K562 (cell line): Measurements from ENCODE around the gene MYLK2. TPM values are rescaled to one million over a fixed set of nuclear protein-coding genes. Genes with fewer than 3 reads are reported as not detected.

ENCODE experiments used
- ATAC-seq: fragments of 200-7000 bp; cut with Tn5 transposase; 3 replicates; pipeline ENCODE4 v1.9.1; 2020; ENCODE audit warnings: moderate library complexity
- BruUV-seq: library from RNA; stranded (reverse); fragments of 400-500 nt; replicated peaks from 2 replicates; lab custom pipeline; 2021; lab: Mats Ljungman, UMichigan
- CTCF ChIA-PET: fragments of 300-600 bp; formaldehyde crosslinking; extraction: SDS; loops from one replicate; lab custom pipeline; 2021; ENCODE audit warnings: low intra/inter-chr PET ratio; lab: Yijun Ruan, JAX
- POLR2A ChIA-PET: fragments of 300-600, 350-650 bp; sonication (Branson Sonifier 250); formaldehyde crosslinking; extraction: SDS; loops from one replicate; lab custom pipeline; 2021; ENCODE audit warnings: antibody characterized with exemption, inconsistent platforms; lab: Yijun Ruan, JAX
- DNase-seq, 4 experiments: peaks; one replicate each; pipeline versions ENCODE4 v3.0.0 to v3.0.0-alpha.2; 2011 to 2018; ENCODE audit warnings: low spot score in 3 of 4, mixed read lengths in 3 of 4; ENCODE audit errors: extremely low read depth in 1 of 4
- FAIRE-seq: peaks from 2 replicates; lab custom pipeline; 2011; peaks lifted over from hg19 to GRCh38; lab: Jason Lieb, UNC
- H2AFZ ChIP-seq: 2 replicates; pipeline ENCODE4 v1.6.0; 2011; ENCODE audit warnings: low read depth, low read length, control low read depth, inconsistent platforms
- H3K27ac ChIP-seq: fragments of 200-600 bp; 3 replicates; pipeline ENCODE4 v1.8.0; 2011; ENCODE audit warnings: low read depth, mild to moderate bottlenecking, control low read depth, inconsistent platforms, low read length, moderate library complexity, mixed read lengths; ENCODE audit errors: extremely low read depth
- H3K27me3 ChIP-seq, 2 experiments: fragments of 300-600 bp in 1 of 2; 2 replicates in 1 of 2; 3 replicates in 1 of 2; pipeline versions ENCODE4 v1.6.0 to v1.8.0; 2011; ENCODE audit warnings: inconsistent platforms in 2 of 2, low read length in 2 of 2, mild to moderate bottlenecking in 1 of 2, mixed read lengths in 1 of 2, moderate library complexity in 1 of 2; ENCODE audit not compliant: control insufficient read depth in 2 of 2, insufficient read depth in 2 of 2
- H3K36me3 ChIP-seq: fragments of 300-600 bp; 3 replicates; pipeline ENCODE4 v1.8.0; 2011; ENCODE audit warnings: mild to moderate bottlenecking, low read length, inconsistent platforms; ENCODE audit not compliant: control insufficient read depth, insufficient read depth
- H3K4me1 ChIP-seq, 2 experiments: fragments of 200-600 bp in 1 of 2; replicated peaks in 1 of 2; 2 replicates in 1 of 2; 3 replicates in 1 of 2; pipeline versions ENCODE4 v1.5.1 to v1.8.0; 2011; ENCODE audit warnings: inconsistent platforms in 2 of 2, low read length in 2 of 2, mild to moderate bottlenecking in 1 of 2, mixed read lengths in 1 of 2, moderate library complexity in 1 of 2; ENCODE audit not compliant: control insufficient read depth in 2 of 2, insufficient read depth in 2 of 2
- H3K4me2 ChIP-seq: 2 replicates; pipeline ENCODE4 v1.6.1; 2011; ENCODE audit warnings: low read length, control low read depth, inconsistent platforms, mixed read lengths; ENCODE audit not compliant: insufficient read depth
- H3K4me3 ChIP-seq: fragments of 200-600 bp; sonication (generic), shearing (Covaris generic); 2 replicates; pipeline ENCODE4 v1.5.1; 2016; ENCODE audit warnings: control low read depth, inconsistent platforms
- H3K79me2 ChIP-seq: fragments of 200-600 bp; 3 replicates; pipeline ENCODE4 v1.8.0; 2011; ENCODE audit warnings: low read length, inconsistent platforms; ENCODE audit not compliant: control insufficient read depth, insufficient read depth
- H3K9ac ChIP-seq, 2 experiments: 2 replicates each; pipeline versions ENCODE4 v1.6.0 to v1.6.1; 2011; ENCODE audit warnings: low read depth in 2 of 2, low read length in 2 of 2, control low read depth in 1 of 2, inconsistent platforms in 1 of 2, mild to moderate bottlenecking in 1 of 2, mixed read lengths in 1 of 2; ENCODE audit not compliant: insufficient read depth in 1 of 2
- H3K9me1 ChIP-seq: one replicate; pipeline ENCODE4 v1.6.0; 2011; ENCODE audit warnings: inconsistent platforms, mild to moderate bottlenecking, low read length, moderate library complexity; ENCODE audit not compliant: control insufficient read depth, insufficient read depth
- H3K9me3 ChIP-seq: replicated peaks from 2 replicates; pipeline ENCODE4 v1.5.1; 2011; ENCODE audit warnings: low read depth, low read length, inconsistent platforms; ENCODE audit not compliant: control insufficient read depth, insufficient read depth
- H4K20me1 ChIP-seq: replicated peaks from 2 replicates; pipeline ENCODE4 v1.6.1; 2011; ENCODE audit warnings: low read length, inconsistent platforms, mixed read lengths; ENCODE audit not compliant: control insufficient read depth, insufficient read depth
- DNMT1 ChIP-seq: fragments of 450-650 bp; IDR thresholded peaks from 2 replicates; pipeline ENCODE4 v1.6.1; 2016; ENCODE audit warnings: antibody characterized with exemption, mild to moderate bottlenecking
- MYC ChIP-seq, 2 experiments: fragments of 250-450 bp in 1 of 2; sonication (Bioruptor Pico) in 1 of 2; IDR thresholded peaks; 2 replicates each; pipeline versions ENCODE4 v1.5.1 to v1.6.1; 2012 to 2021; ENCODE audit warnings: low read depth in 2 of 2, borderline replicate concordance in 1 of 2, improper control_type of control experiment in 1 of 2, low read length in 1 of 2, mild to moderate bottlenecking in 1 of 2, moderate library complexity in 1 of 2
- NFIC ChIP-seq: fragments of 450-650 bp; IDR thresholded peaks from 2 replicates; pipeline ENCODE4 v1.6.1; 2017; ENCODE audit warnings: mild to moderate bottlenecking, inconsistent platforms
- OTX1 ChIP-seq: fragments of 450-650 bp; formaldehyde crosslinking; IDR thresholded peaks from 2 replicates; pipeline ENCODE4 v1.4.0; 2022; ENCODE audit warnings: mild to moderate bottlenecking
- PHF20 ChIP-seq: fragments of 450-650 bp; IDR thresholded peaks from 2 replicates; pipeline ENCODE4 v1.6.1; 2018; ENCODE audit not compliant: partially characterized antibody
- POLR2AphosphoS2 ChIP-seq: IDR thresholded peaks from 2 replicates; pipeline ENCODE4 v1.6.1; 2012; ENCODE audit warnings: low read length, improper control_type of control experiment
- PURB ChIP-seq: sonication (generic); formaldehyde crosslinking; IDR thresholded peaks from 2 replicates; pipeline ENCODE4 v1.9.0; 2021; ENCODE audit warnings: low read depth, mild to moderate bottlenecking, missing genetic modification reagents
- RB1 ChIP-seq: fragments of 450-650 bp; IDR thresholded peaks from 2 replicates; pipeline ENCODE4 v1.6.1; 2017; ENCODE audit warnings: low read depth, mild to moderate bottlenecking
- SMAD2 ChIP-seq: fragments of 150-350 bp; IDR thresholded peaks from 2 replicates; pipeline ENCODE4 v1.6.1; 2014; ENCODE audit warnings: low read depth, mild to moderate bottlenecking, low read length
- SMARCA5 ChIP-seq: fragments of 450-650 bp; IDR thresholded peaks from 2 replicates; pipeline ENCODE4 v1.6.1; 2016
- SMC3 ChIP-seq: conservative IDR thresholded peaks from 2 replicates; pipeline ENCODE4 v1.6.1; 2011; ENCODE audit warnings: low read depth, low read length, improper control_type of control experiment; ENCODE audit not compliant: insufficient read depth
- ZBTB33 ChIP-seq: sonication (generic); formaldehyde crosslinking; IDR thresholded peaks from 2 replicates; pipeline ENCODE4 v1.8.1; 2023; ENCODE audit warnings: mild to moderate bottlenecking, missing genetic modification reagents
- ZNF143 ChIP-seq: sonication (generic); formaldehyde crosslinking; IDR thresholded peaks from 2 replicates; pipeline ENCODE4 v1.9.0; 2022; ENCODE audit warnings: mild to moderate bottlenecking, missing genetic modification reagents
- ZNF609 ChIP-seq: sonication (generic); formaldehyde crosslinking; IDR thresholded peaks from 2 replicates; pipeline ENCODE4 v1.8.1; 2023; ENCODE audit warnings: missing genetic modification reagents, mild to moderate bottlenecking, borderline replicate concordance
- WGBS: fragments of 100-300 bp; shearing (Covaris generic); methylation state at CpG from one replicate; pipeline ENCODE4 v1.1.6; 2016; ENCODE audit warnings: low coverage, mixed read lengths; ENCODE audit not compliant: insufficient coverage; ENCODE audit errors: missing lambda C conversion rate; 5-methylcytosine and 5-hydroxymethylcytosine counted together
- in situ Hi-C: fragments of 300-500 bp; cut with MboI; formaldehyde crosslinking; loops from 4 replicates; pipeline ENCODE4 v1.15.0; 2018; ENCODE audit warnings: inconsistent platforms, mixed read lengths
- intact Hi-C: fragments of 100-400 bp; cut with micrococcal nuclease; formaldehyde crosslinking; loops from 2 replicates; pipeline ENCODE4 v1.14.2; 2022
- polyA plus RNA-seq, 8 experiments: library from polyadenylated mRNA; depleted of rRNA in 4 of 8; stranded (reverse) in 5 of 8; unstranded in 3 of 8; fragments of >200 nt; fragmentation: Nextera tagmentation in 2 of 8; fragmentation: Illumina TruSeq in 1 of 8; extraction: Ambion mirVana in 2 of 8; extraction: Trizol in 1 of 8; gene quantifications; 2 replicates each; pipeline versions ENCODE4 v1.2.1 to v1.2.3, GENCODE V29; 2011 to 2014; ENCODE audit warnings: inconsistent platforms in 1 of 8, missing spikeins in 1 of 8
- total RNA-seq, 7 experiments: library from RNA; depleted of rRNA in 6 of 7; stranded (reverse); fragments of >200 nt in 6 of 7; fragmentation: Illumina TruSeq in 2 of 7; extraction: Trizol in 2 of 7; gene quantifications; 2 replicates each; pipeline versions ENCODE4 v1.2.1 to v1.2.3, GENCODE V29; 2011 to 2021; ENCODE audit warnings: low replicate concordance in 1 of 7

MYLK2 gene
- total and polyA plus RNA-seq, 9 of the 15 experiments (the other 6 are each of a cell fraction or from before 2014, with no cell fraction given) = 0.07 to 0.53 (median 0.18) TPM; not detected in 2

DNA sequence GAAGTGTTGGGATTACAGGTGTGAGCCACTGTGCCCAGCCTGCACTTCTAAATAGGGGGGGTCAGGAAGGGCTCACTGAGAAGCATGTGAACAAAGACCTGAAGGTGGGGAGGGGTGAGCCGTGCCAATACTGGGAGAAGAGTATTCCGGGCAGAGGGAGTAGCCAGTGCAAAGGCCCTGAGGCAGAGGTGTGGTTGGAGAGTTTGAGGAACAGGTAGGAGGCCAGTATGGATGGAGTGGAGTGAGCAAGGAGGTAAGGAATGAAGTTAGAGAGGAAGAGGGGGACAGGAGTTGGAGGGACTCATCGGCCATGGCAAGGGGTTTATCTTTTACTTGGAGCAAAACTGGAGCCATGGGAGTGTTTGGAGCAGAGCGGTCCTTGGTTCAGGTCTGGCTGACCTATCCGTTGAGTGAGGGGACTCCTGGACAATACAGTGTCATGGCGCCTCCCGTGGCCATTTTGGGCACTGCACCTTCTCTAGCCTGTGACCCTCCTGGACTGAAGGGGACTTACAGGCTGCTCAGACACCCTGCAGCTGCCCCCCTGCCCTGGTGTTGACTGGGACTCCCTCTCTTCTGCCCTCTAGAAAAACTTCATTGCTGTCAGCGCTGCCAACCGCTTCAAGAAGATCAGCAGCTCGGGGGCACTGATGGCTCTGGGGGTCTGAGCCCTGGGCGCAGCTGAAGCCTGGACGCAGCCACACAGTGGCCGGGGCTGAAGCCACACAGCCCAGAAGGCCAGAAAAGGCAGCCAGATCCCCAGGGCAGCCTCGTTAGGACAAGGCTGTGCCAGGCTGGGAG lies 14.2 kb downstream of the MYLK2 start:
- peaks cover 29 to 45% of the 10 kb centered on the region in 2 experiments for H3K4me1 ChIP-seq
- in situ Hi-C loops = loop anchor here (25.0 kb wide), 1 partner anchor 829 kb away; the partner anchor contains the start of gene C20orf203
- 11% methylated on average over 11 of the region's 14 CpGs for WGBS
- TF ChIP-seq OTX1 = no peak
- TF ChIP-seq ZBTB33 (CRISPR knock-in tag) = no peak
- no peak for TF ChIP-seq NFIC
- no peak for TF ChIP-seq MYC (IDR thresholded peaks at IDR 0.05; ENCODE audit: low read depth, low read length)
- no peak for TF ChIP-seq MYC (CRISPR knock-in tag; IDR thresholded peaks at IDR 0.05; ENCODE audit: borderline replicate concordance, low read depth)
- TF ChIP-seq PURB (CRISPR knock-in tag) = no peak
- TF ChIP-seq DNMT1 = no peak
- TF ChIP-seq SMAD2 = no peak
- peak; percentile 46; the same call in 1 of the 2 replicates for TF ChIP-seq RB1
- TF ChIP-seq ZNF143 = no peak
- peak; percentile 86 for TF ChIP-seq SMARCA5
- TF ChIP-seq ZNF609 (CRISPR knock-in tag) = no peak
- TF ChIP-seq PHF20 = no peak
- 0 out of 2 replicates have a peak, but pooled peaks have one; percentile 22 for TF ChIP-seq SMC3
- no peak for TF ChIP-seq POLR2AphosphoS2

More for the DNA sequence above, 14.2 kb downstream of the MYLK2 start:
- no peaks in the 10 kb centered on the region for H3K9me3 ChIP-seq
- H4K20me1 ChIP-seq = 0 out of 2 replicates have a peak, but pooled peaks cover 6% of the 10 kb centered on the region
- peak overlapping the region in 1 of 2 experiments; percentile 40; a peak in 1 of 4 replicates for H3K9ac ChIP-seq
- no peaks in the 10 kb centered on the region for H3K9me1 ChIP-seq
- no peaks in the 10 kb centered on the region for H3K36me3 ChIP-seq
- peak; percentile 78 for FAIRE-seq
- no TSS peak for BruUV-seq
- no peak overlapping the region for H3K27ac ChIP-seq
- ChIA-PET POLR2A (no interaction called here), CTCF (interaction anchor here (0.5 to 1.7 kb wide), 2 partner anchors 188 to 198 kb away, joined by 4 read pairs; no protein-coding TSS in a partner anchor)
- no peaks in the 10 kb centered on the region for H3K27me3 ChIP-seq
- H3K4me3 ChIP-seq = no peak overlapping the region
- H2AFZ ChIP-seq = no peak overlapping the region
- no peak overlapping the region for H3K4me2 ChIP-seq
- no peaks in the 10 kb centered on the region for H3K79me2 ChIP-seq
- peak; percentile 86 for ATAC-seq
- intact Hi-C loops = loop anchor here (5.0 kb wide), 1 partner anchor 106 kb away; no protein-coding TSS in a partner anchor
- peak; percentile 82 to 89 (median 84) for DNase-seq
